Small intestine (tissue), 7 donors: ENCODE data around the gene KIF1B. TPM values are rescaled to one million over a fixed set of nuclear protein-coding genes. Genes with fewer than 3 reads are reported as not detected.

Source experiments
- DNase-seq, 2 donors: peaks; one replicate each; pipeline versions ENCODE4 v3.0.0 to v3.0.0-alpha.2; 2013
- FAIRE-seq: peaks from 2 replicates; lab custom pipeline; 2012; peaks lifted over from hg19 to GRCh38; lab: Jason Lieb, UNC
- H3K27ac ChIP-seq, 3 donors: one replicate each; pipeline ENCODE4 v1.5.1; 2013; ENCODE audit warnings: low read length in 2 of 3, mild to moderate bottlenecking in 2 of 3, control low read depth in 1 of 3, inconsistent platforms in 1 of 3, low read depth in 1 of 3, moderate library complexity in 1 of 3
- H3K27me3 ChIP-seq, 3 donors: one replicate each; pipeline ENCODE4 v1.6.1; 2013; ENCODE audit warnings: low read length in 3 of 3, inconsistent platforms in 1 of 3; ENCODE audit not compliant: control insufficient read depth in 3 of 3, insufficient read depth in 3 of 3
- H3K36me3 ChIP-seq, 3 donors: one replicate each; pipeline ENCODE4 v1.6.1; 2013; ENCODE audit warnings: low read length in 3 of 3, inconsistent platforms in 1 of 3, low read depth in 1 of 3, mild to moderate bottlenecking in 1 of 3, moderate library complexity in 1 of 3; ENCODE audit not compliant: control insufficient read depth in 3 of 3, insufficient read depth in 2 of 3
- H3K4me1 ChIP-seq, 3 donors: one replicate each; pipeline ENCODE4 v1.6.1; 2013; ENCODE audit warnings: low read length in 2 of 3, inconsistent platforms in 1 of 3, low read depth in 1 of 3, mild to moderate bottlenecking in 1 of 3, moderate library complexity in 1 of 3; ENCODE audit not compliant: control insufficient read depth in 3 of 3, insufficient read depth in 2 of 3
- H3K4me3 ChIP-seq, 3 donors: one replicate each; pipeline ENCODE4 v1.5.1; 2013; ENCODE audit warnings: low read length in 3 of 3, control low read depth in 1 of 3, inconsistent platforms in 1 of 3, low read depth in 1 of 3, mild to moderate bottlenecking in 1 of 3, moderate library complexity in 1 of 3
- H3K9me3 ChIP-seq, 2 donors: one replicate each; pipeline ENCODE4 v1.6.1; 2013; ENCODE audit warnings: low read depth in 1 of 2, low read length in 1 of 2; ENCODE audit not compliant: control insufficient read depth in 2 of 2, insufficient read depth in 1 of 2
- WGBS, 3 donors: extraction: QIAGEN DNeasy Blood & Tissue Kit; methylation state at CpG; one replicate each; pipeline ENCODE4 v1.1.7; 2013; 5-methylcytosine and 5-hydroxymethylcytosine counted together
- polyA plus RNA-seq, 4 donors: library from polyadenylated mRNA; stranded (reverse) in 3 of 4; unstranded in 1 of 4; fragments of 200-250 nt in 3 of 4; fragments of 120-200 nt in 1 of 4; gene quantifications; one replicate each; pipeline versions ENCODE4 v1.2.1 to v1.2.3, GENCODE V29; 2013
- donor health status: healthy with polysubstance abuse.
- donor health status: control.
- donor health status: control.
- donor health status: Bipolar disorder and iron deficiency.
- donor health status: healthy.

The KIF1B gene
- polyA plus RNA-seq, 4 donors: 6.8 to 15.5 (median 12.6) TPM

DNA sequence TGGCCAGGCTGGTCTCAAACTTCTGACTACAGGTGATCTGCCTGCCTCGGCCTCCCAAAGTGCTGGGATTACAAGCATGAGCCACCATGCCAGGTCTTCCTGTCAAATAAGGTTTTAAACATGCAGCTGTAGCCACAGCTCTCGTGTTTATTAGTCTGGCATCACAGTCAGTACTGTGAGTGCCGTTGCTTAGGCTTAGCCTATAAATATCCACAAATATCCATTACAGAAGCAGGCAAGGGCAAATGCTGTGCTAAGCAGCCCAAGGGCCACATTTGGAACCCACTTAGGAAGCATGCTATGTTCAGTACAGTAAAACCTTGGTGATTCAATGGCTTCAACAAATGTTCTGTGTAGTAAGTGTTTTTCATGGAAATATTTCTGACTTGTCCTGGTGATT, 75.9 kb downstream of the KIF1B start:
- no peaks in the 10 kb centered on the region for H3K27me3 ChIP-seq
- H3K9me3 ChIP-seq: no peaks in the 10 kb centered on the region
- FAIRE-seq: no peak
- no peak overlapping the region for H3K27ac ChIP-seq
- no peak for DNase-seq
- 77 to 88% (median 82%) methylated on average over 3 of the region's 3 CpGs for WGBS, 3 donors
- H3K4me1 ChIP-seq: no peaks in the 10 kb centered on the region
- H3K4me3 ChIP-seq: no peak overlapping the region
- H3K36me3 ChIP-seq: peaks cover 4 to 23% (median 7%) of the 10 kb centered on the region in 3 donors

DNA sequence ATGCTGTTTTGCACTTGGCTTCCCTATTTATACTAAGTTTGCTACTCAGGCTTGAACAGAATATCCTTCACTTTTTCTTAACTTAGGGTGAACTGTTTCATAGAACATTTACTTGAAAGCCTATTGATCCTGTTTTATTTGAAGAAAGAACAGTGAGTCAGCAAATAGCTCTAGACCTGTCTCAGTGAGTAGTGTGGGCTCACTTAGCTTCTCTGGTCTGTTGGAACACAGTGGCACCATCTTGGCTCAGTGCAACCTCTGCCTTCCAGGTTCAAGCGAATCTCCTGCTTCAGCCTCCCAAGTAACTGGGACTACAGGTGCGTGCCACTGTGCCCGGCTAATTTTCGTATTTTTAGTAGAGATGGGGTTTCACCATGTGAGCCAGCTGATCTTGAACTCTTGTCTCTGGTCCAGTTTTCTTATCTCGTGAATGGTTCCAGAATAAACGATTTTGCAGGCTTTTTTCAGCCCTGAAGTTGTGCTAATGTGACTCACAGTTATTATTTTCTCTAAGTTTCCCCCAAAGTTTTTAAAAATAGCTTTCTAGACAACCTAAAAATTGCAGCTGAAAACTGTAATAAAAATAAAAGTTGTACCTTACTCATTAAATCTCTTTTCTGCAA, 76.8 kb downstream of the KIF1B start:
- WGBS, 3 donors: 83 to 89% (median 86%) methylated on average over 6 of the region's 6 CpGs
- Histone ChIP-seq H3K9me3 (no peaks in the 10 kb centered on the region), H3K36me3 (peaks cover 7 to 23% (median 7%) of the 10 kb centered on the region in 3 donors), H3K4me3 (no peak overlapping the region), H3K27me3 (no peaks in the 10 kb centered on the region), H3K27ac (no peak overlapping the region), H3K4me1 (no peaks in the 10 kb centered on the region)
- DNase-seq (no peak), FAIRE-seq (no peak)

DNA sequence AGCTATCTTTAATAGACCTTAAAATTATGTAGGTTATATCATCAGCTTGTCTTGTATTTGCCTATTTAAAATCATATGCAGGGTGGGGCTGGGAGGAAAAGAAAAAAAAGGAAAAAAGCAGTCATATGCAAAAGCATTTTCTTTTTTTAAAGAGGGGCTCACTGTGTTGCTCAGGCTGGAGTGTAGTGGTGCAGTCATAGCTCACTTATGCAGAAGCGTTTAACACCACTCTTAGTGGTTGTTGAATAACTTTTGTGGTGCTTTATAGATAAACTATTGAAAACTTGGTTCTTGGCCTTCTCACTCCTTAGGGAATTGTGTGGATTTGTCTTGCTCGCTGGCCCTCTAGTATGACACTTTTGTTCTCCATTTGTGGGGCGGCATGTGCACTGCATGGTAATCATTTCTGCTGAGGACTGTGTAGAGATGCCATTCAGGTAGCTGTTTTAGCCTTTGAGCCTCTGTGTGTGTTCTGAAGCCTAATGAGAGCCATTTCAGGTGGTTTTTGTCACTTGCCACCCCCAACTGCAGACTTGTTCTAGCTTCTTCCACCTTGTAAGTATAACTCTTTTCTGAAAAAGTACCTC, 77.8 kb downstream of the KIF1B start:
- DNase-seq (no peak), FAIRE-seq (no peak)
- no peaks in the 10 kb centered on the region for H3K27me3 ChIP-seq
- peaks cover 4 to 17% (median 7%) of the 10 kb centered on the region in 3 donors for H3K36me3 ChIP-seq
- WGBS, 3 donors: 90 to 99% (median 92%) methylated on average over 3 of the region's 3 CpGs
- H3K4me3 ChIP-seq: no peak overlapping the region
- no peak overlapping the region for H3K27ac ChIP-seq
- H3K9me3 ChIP-seq: no peaks in the 10 kb centered on the region
- no peaks in the 10 kb centered on the region for H3K4me1 ChIP-seq

DNA sequence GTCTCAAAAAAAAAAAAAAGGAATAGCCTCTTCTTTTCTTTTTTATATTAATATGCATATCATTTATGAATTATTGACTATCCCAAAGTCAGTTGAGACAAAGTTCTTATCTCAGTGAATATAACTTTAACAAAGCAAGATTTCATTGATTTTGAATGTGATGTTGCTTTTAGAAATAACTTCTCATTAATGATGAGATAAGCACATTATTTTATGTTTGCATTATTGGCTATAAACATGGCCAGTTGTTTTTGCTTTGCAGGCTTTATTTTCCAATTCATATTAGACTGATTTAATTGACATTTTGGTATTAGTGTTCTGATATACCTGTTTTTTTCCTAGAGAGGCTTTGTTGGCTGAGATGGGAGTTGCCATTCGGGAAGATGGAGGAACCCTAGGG, 81.3 kb downstream of the KIF1B start:
- H3K4me1 ChIP-seq: no peaks in the 10 kb centered on the region
- WGBS, 3 donors: 76 to 87% (median 81%) methylated on average over 1 of the region's 1 CpG
- DNase-seq (no peak), FAIRE-seq (no peak)
- H3K4me3 ChIP-seq: no peak overlapping the region
- peaks cover 4 to 16% (median 15%) of the 10 kb centered on the region in 3 donors for H3K36me3 ChIP-seq
- H3K27ac ChIP-seq: no peak overlapping the region
- no peaks in the 10 kb centered on the region for H3K9me3 ChIP-seq
- H3K27me3 ChIP-seq: no peaks in the 10 kb centered on the region

DNA sequence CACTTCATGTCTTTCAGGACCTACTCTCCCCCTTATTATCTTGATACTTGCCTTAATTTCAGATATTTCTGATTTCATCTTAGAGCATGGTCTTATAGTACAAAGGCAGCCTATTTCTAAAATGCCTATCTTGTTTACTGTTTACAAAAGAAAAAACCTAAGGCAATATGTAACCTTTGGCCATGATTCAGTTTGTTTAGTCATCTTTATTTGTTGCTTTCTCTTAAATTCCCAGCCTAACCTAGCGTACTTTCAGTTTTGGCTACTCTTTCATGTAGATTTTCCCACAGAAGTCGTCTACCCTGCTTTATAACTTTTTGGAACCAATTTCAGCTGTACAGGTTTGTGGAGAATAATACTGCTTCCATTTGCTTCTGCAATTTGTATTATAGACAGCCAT, 81.8 kb downstream of the KIF1B start:
- DNase-seq (no peak), FAIRE-seq (no peak)
- no peaks in the 10 kb centered on the region for H3K27me3 ChIP-seq
- no peaks in the 10 kb centered on the region for H3K9me3 ChIP-seq
- H3K4me3 ChIP-seq: no peak overlapping the region
- H3K36me3 ChIP-seq: peaks cover 4 to 19% (median 18%) of the 10 kb centered on the region in 3 donors
- no peaks in the 10 kb centered on the region for H3K4me1 ChIP-seq
- H3K27ac ChIP-seq: no peak overlapping the region
- 50 to 57% (median 53%) methylated on average over 2 of the region's 2 CpGs for WGBS, 3 donors

DNA sequence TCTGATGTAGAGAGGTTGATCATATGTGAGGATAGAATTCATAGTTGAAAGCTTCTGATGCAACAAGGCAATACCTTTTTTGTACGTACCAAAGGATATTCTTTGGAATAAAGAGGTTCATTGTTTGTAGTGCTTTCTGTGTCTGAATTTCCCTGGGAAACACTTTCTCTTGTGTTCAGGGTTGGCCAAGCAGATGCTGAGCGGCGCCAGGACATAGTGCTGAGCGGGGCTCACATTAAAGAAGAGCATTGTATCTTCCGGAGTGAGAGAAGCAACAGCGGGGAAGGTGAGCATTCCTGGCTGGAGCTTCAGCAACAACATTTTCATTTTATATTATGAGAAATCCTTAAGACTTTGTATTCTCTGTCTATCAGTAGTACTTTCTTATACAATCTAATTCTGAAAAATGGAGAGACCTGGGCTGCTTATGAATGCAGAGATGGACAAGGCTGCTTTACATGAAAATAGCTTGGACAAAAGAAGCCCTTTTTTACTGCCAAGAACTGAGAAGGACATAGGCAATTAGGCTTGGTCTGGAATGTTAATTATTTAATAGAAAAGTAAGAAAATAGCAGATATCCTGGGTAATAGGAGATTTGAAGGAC, 85.2 kb downstream of the KIF1B start:
- Histone ChIP-seq H3K4me3 (no peak overlapping the region), H3K36me3 (peaks cover 4 to 18% (median 15%) of the 10 kb centered on the region in 3 donors), H3K27me3 (no peaks in the 10 kb centered on the region), H3K9me3 (no peaks in the 10 kb centered on the region), H3K4me1 (no peaks in the 10 kb centered on the region), H3K27ac (no peak overlapping the region)
- 95 to 98% (median 97%) methylated on average over 6 of the region's 6 CpGs for WGBS, 3 donors
- no peak for FAIRE-seq
- no peak for DNase-seq

DNA sequence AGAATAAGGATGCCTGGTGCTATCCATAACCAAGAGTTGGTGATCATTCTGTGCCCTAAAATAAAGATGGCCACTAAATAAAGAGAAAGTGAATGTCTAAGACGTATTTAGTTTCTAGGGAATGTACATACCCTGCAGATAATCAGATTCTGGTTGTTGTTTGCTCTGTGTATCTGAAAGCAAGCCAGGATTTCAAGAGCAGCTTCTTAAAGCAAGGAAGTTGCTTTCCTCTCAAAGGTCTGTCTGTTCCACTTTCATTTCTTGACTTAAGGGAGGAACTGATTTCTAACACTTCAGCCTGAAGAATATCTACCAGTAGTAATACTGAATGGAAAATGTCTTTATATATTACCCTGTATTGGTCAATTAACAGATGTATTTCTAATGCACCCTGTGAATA, 88.8 kb downstream of the KIF1B start:
- H3K27ac ChIP-seq: peak overlapping the region in 1 of 3 donors; percentile 34
- H3K27me3 ChIP-seq: no peaks in the 10 kb centered on the region
- no peak overlapping the region for H3K4me3 ChIP-seq
- no peak for FAIRE-seq
- H3K4me1 ChIP-seq: no peaks in the 10 kb centered on the region
- no peaks in the 10 kb centered on the region for H3K9me3 ChIP-seq
- WGBS, 3 donors: 14 to 40% (median 39%) methylated on average over 1 of the region's 1 CpG
- peak; percentile 10 to 12 for DNase-seq
- peaks cover 3 to 20% (median 17%) of the 10 kb centered on the region in 3 donors for H3K36me3 ChIP-seq

DNA sequence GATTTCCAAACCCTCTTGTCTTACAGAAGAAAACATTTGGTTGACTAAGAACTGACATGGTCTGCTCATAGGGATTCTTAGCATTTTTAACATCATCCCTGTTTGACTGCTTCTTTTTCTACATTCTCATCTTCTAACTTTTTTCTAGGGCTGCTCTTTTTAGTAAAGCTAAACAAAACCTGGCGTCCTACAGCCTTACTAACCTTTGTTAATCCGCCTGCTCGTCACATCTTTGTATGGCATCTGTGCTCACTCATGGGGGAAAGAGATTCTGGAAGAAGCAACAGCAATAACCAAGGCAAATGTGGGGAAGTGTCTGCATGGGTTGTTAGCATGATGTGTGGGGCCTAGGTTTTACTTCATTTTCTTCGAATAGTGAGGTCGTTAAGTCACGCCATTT, 92.0 kb downstream of the KIF1B start:
- no peak overlapping the region for H3K4me3 ChIP-seq
- DNase-seq: no peak
- whole genome bisulfite sequencing, 3 donors: 97 to 99% (median 98%) methylated on average over 6 of the region's 6 CpGs
- peaks cover 0 to 15% (median 13%) of the 10 kb centered on the region in 3 donors for H3K36me3 ChIP-seq
- H3K27ac ChIP-seq: no peak overlapping the region
- no peak for FAIRE-seq
- no peaks in the 10 kb centered on the region for H3K27me3 ChIP-seq
- H3K4me1 ChIP-seq: no peaks in the 10 kb centered on the region
- no peaks in the 10 kb centered on the region for H3K9me3 ChIP-seq
